ES-I3 (cell line): ENCODE measurements around the gene PRPH2.
A peak's percentile ranks its signal among the peaks of the same experiment; 100 is the strongest.
"Not testable (repeated sequence)": the region's sequence is repeated elsewhere in the genome, so short reads cannot be mapped to it uniquely, and the experiment has no call there.

Experiments used
- H3K36me3 ChIP-seq: 2 replicates; pipeline ENCODE4 v1.6.1; 2013; ENCODE audit warnings: mild to moderate bottlenecking, low read length, control low read depth, moderate library complexity; ENCODE audit not compliant: insufficient read depth
- H3K4me1 ChIP-seq: 2 replicates; pipeline ENCODE4 v1.6.1; 2013; ENCODE audit warnings: mild to moderate bottlenecking, control low read depth, low read length; ENCODE audit not compliant: insufficient read depth
- H3K9ac ChIP-seq: 2 replicates; pipeline ENCODE4 v1.6.1; 2013; ENCODE audit warnings: low read depth, mild to moderate bottlenecking, low read length, moderate library complexity
- H3K9me3 ChIP-seq: 2 replicates; pipeline ENCODE4 v1.6.1; 2013; ENCODE audit warnings: mild to moderate bottlenecking, low read length, moderate library complexity; ENCODE audit not compliant: control insufficient read depth, insufficient read depth

PRPH2 gene

GRCh38 chr6:42748203-42748898, 26.0 kb upstream of the PRPH2 start:
- Histone ChIP-seq H3K9me3 (no peaks in the 10 kb centered on the region), H3K36me3 (no peaks in the 10 kb centered on the region), H3K9ac (no peak overlapping the region), H3K4me1 (no peaks in the 10 kb centered on the region)

GRCh38 chr6:42746463-42747391, 24.3 kb upstream of the PRPH2 start:
- H3K9ac ChIP-seq: peak overlapping the region; percentile 96
- H3K36me3 ChIP-seq: no peaks in the 10 kb centered on the region
- no peaks in the 10 kb centered on the region for H3K9me3 ChIP-seq
- no peaks in the 10 kb centered on the region for H3K4me1 ChIP-seq

- Histone ChIP-seq H3K9ac (peak within 1 kb of the TSS; percentile 96), H3K36me3 (no peaks in the 10 kb centered on the region), H3K9me3 (no peaks in the 10 kb centered on the region), H3K4me1 (no peaks in the 10 kb centered on the region)
Observed at GRCh38 chr6:42745640-42746462, 23.5 kb upstream of the PRPH2 start, which contains the start of gene TBCC. TSS of gene TBCC (minus strand) at chr6:42746103. CDS start at chr6:42746073, 30 bp downstream.

- Histone ChIP-seq H3K4me1 (no peaks in the 10 kb centered on the region), H3K9ac (peak overlapping the region; percentile 77), H3K36me3 (no peaks in the 10 kb centered on the region), H3K9me3 (no peaks in the 10 kb centered on the region)
Observed at GRCh38 chr6:42745083-42745639, 22.8 kb upstream of the PRPH2 start.

- no peaks in the 10 kb centered on the region for H3K4me1 ChIP-seq
- H3K9me3 ChIP-seq: no peaks in the 10 kb centered on the region
- peak overlapping the region; percentile 77; the same call in 1 of the 2 replicates for H3K9ac ChIP-seq
- no peaks in the 10 kb centered on the region for H3K36me3 ChIP-seq
Observed at GRCh38 chr6:42744351-42744893, 22.0 kb upstream of the PRPH2 start.

GRCh38 chr6:42742116-42742894, 19.9 kb upstream of the PRPH2 start:
- H3K4me1 ChIP-seq: no peaks in the 10 kb centered on the region
- no peaks in the 10 kb centered on the region for H3K36me3 ChIP-seq
- no peak overlapping the region for H3K9ac ChIP-seq
- H3K9me3 ChIP-seq: no peaks in the 10 kb centered on the region

- Histone ChIP-seq H3K9ac (no peak overlapping the region), H3K9me3 (no peaks in the 10 kb centered on the region), H3K4me1 (no peaks in the 10 kb centered on the region), H3K36me3 (no peaks in the 10 kb centered on the region)
Observed at GRCh38 chr6:42740725-42741124, 18.3 kb upstream of the PRPH2 start.

GRCh38 chr6:42735976-42736375, 13.6 kb upstream of the PRPH2 start:
- Histone ChIP-seq H3K4me1 (no peaks in the 10 kb centered on the region), H3K36me3 (no peaks in the 10 kb centered on the region), H3K9me3 (no peaks in the 10 kb centered on the region), H3K9ac (no peak overlapping the region)

GRCh38 chr6:42733867-42734481, 11.6 kb upstream of the PRPH2 start:
- H3K9me3 ChIP-seq, H3K36me3 ChIP-seq, H3K9ac ChIP-seq, H3K4me1 ChIP-seq: not testable (repeated sequence)

GRCh38 chr6:42729731-42730130, 7.3 kb upstream of the PRPH2 start:
- H3K9me3 ChIP-seq: no peaks in the 10 kb centered on the region
- no peak overlapping the region for H3K9ac ChIP-seq
- no peaks in the 10 kb centered on the region for H3K36me3 ChIP-seq
- 0 out of 2 replicates have a peak, but pooled peaks cover 4% of the 10 kb centered on the region for H3K4me1 ChIP-seq

GRCh38 chr6:42727627-42728026, 5.2 kb upstream of the PRPH2 start:
- no peaks in the 10 kb centered on the region for H3K36me3 ChIP-seq
- no peaks in the 10 kb centered on the region for H3K9me3 ChIP-seq
- H3K4me1 ChIP-seq: 0 out of 2 replicates have a peak, but pooled peaks cover 4% of the 10 kb centered on the region
- no peak overlapping the region for H3K9ac ChIP-seq

GRCh38 chr6:42727087-42727611, 4.8 kb upstream of the PRPH2 start:
- H3K36me3 ChIP-seq: no peaks in the 10 kb centered on the region
- no peak overlapping the region for H3K9ac ChIP-seq
- H3K4me1 ChIP-seq: 0 out of 2 replicates have a peak, but pooled peaks cover 4% of the 10 kb centered on the region
- no peaks in the 10 kb centered on the region for H3K9me3 ChIP-seq
